SK-N-MC (cell line): ENCODE results near the gene ARMH4.
A peak's percentile ranks its signal among the peaks of the same experiment; 100 is the strongest.

Source experiments
- DNase-seq: peaks from one replicate; pipeline ENCODE4 v3.0.0-alpha.2; 2011; ENCODE audit warnings: low read depth, low spot score
- H3K27ac ChIP-seq: fragments of 200-600 bp; sonication (generic); 2 replicates; pipeline ENCODE4 v1.5.1; 2016; ENCODE audit warnings: mixed run types
- H3K36me3 ChIP-seq: fragments of 200-600 bp; sonication (generic); 2 replicates; pipeline ENCODE4 v1.6.1; 2017; ENCODE audit warnings: antibody characterized with exemption, low read length, mixed read lengths; ENCODE audit not compliant: insufficient read depth
- H3K4me3 ChIP-seq: fragments of 200-600 bp; sonication (generic); 2 replicates; pipeline ENCODE4 v1.5.1; 2016
- H3K9ac ChIP-seq: fragments of 200-600 bp; sonication (generic); 2 replicates; pipeline ENCODE4 v1.8.0; 2017; ENCODE audit warnings: mixed run types, mixed read lengths; ENCODE audit not compliant: insufficient read length
- H3K9me3 ChIP-seq: fragments of 200-600 bp; sonication (generic); 2 replicates; pipeline ENCODE4 v1.6.1; 2017; ENCODE audit warnings: low read depth, mild to moderate bottlenecking, antibody characterized with exemption, low read length, moderate library complexity, mixed read lengths
- EZH2 ChIP-seq: fragments of 200-600 bp; sonication (generic); IDR thresholded peaks from one replicate; pipeline ENCODE4 v1.6.1; 2017; ENCODE audit warnings: antibody characterized with exemption
- FOXP2 ChIP-seq: optimal IDR thresholded peaks from 2 replicates; pipeline ENCODE3; 2011; ENCODE audit warnings: mild to moderate bottlenecking, moderate library complexity; ENCODE audit not compliant: insufficient read depth; ENCODE audit errors: extremely low read length, control extremely low read depth
- POLR2AphosphoS5 ChIP-seq: IDR thresholded peaks from 2 replicates; pipeline ENCODE4 v1.6.1; 2012; ENCODE audit warnings: mild to moderate bottlenecking, low read depth, low read length, borderline replicate concordance

Gene ARMH4

GRCh38 chr14:58151133-58152013 lies 640 bp downstream of the ARMH4 start:
- DNase-seq, result no peak
- no peak overlapping the region for H3K27ac ChIP-seq
- no peaks in the 10 kb centered on the region for H3K9me3 ChIP-seq
- H3K36me3 ChIP-seq, result no peaks in the 10 kb centered on the region
- H3K4me3 ChIP-seq, result peak overlapping the region; percentile 83
- peak overlapping the region; percentile 59 for H3K9ac ChIP-seq
- TF ChIP-seq POLR2AphosphoS5, result no peak
- no peak for TF ChIP-seq EZH2
- TF ChIP-seq FOXP2, result no peak

DNA sequence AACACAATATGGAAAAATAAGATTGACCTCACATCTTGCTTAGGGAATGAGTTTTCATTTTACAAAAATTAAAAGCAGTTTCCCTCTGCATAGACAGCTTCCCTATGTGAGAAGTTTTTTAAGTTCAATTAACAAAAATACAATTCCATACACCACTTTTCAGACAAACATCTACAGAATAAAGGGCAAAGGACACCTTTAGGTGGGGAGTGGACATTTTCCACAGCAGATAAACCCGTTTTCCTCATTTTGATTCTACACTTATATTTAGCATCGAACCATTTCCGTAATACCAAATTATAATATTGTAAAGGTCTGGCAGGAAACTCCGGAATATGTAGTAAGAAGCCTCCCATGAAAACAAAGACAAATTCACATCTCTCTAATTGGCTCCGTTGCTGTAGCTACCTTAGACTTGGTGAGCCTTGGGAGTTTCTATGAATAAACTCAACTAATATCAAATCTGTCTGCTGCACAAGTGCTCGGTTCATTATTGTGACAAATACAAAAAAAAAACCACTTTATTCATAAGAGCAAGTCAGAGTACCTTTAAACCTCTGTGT lies 1.7 kb downstream of the ARMH4 start:
- TF ChIP-seq POLR2AphosphoS5 (no peak), FOXP2 (no peak), EZH2 (no peak)
- Histone ChIP-seq H3K4me3 (no peak overlapping the region), H3K36me3 (no peaks in the 10 kb centered on the region), H3K9me3 (no peaks in the 10 kb centered on the region), H3K9ac (no peak overlapping the region), H3K27ac (no peak overlapping the region)
- no peak for DNase-seq

DNA sequence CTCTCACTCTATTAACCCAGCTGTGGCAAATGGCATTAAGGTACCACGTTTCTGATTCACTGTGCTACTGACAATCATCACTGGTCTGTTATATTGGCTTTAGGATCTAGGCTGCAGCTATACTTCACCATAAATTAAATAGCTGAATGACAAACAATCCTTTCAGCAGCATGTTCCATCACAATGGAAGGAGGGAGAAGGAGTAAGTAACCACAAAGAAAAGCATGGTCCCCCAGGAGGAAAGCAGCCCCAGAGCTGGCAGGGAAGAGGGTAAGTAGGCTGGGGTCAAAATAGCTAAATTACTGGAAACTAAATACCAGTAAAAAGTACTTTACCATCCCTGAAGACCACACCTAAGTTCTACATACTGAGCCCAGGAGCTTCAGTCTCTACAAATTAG lies 2.8 kb downstream of the ARMH4 start:
- H3K9ac ChIP-seq, result no peak overlapping the region
- TF ChIP-seq FOXP2 (no peak), EZH2 (no peak), POLR2AphosphoS5 (no peak)
- H3K9me3 ChIP-seq, result no peaks in the 10 kb centered on the region
- no peak overlapping the region for H3K4me3 ChIP-seq
- no peaks in the 10 kb centered on the region for H3K36me3 ChIP-seq
- H3K27ac ChIP-seq, result no peak overlapping the region
- DNase-seq, result no peak

- DNase-seq, result no peak
- H3K9ac ChIP-seq, result no peak overlapping the region
- no peak for TF ChIP-seq EZH2
- no peak for TF ChIP-seq POLR2AphosphoS5
- no peak for TF ChIP-seq FOXP2
- H3K27ac ChIP-seq, result no peak overlapping the region
- no peaks in the 10 kb centered on the region for H3K9me3 ChIP-seq
- no peak overlapping the region for H3K4me3 ChIP-seq
- no peaks in the 10 kb centered on the region for H3K36me3 ChIP-seq
Observed at GRCh38 chr14:58146399-58146798, 5.6 kb downstream of the ARMH4 start.

GRCh38 chr14:58145936-58146335 lies 6.1 kb downstream of the ARMH4 start:
- H3K9ac ChIP-seq, result no peak overlapping the region
- no peaks in the 10 kb centered on the region for H3K36me3 ChIP-seq
- TF ChIP-seq FOXP2, result no peak
- TF ChIP-seq EZH2, result no peak
- no peak for TF ChIP-seq POLR2AphosphoS5
- no peak overlapping the region for H3K4me3 ChIP-seq
- DNase-seq, result no peak
- no peaks in the 10 kb centered on the region for H3K9me3 ChIP-seq
- no peak overlapping the region for H3K27ac ChIP-seq

DNA sequence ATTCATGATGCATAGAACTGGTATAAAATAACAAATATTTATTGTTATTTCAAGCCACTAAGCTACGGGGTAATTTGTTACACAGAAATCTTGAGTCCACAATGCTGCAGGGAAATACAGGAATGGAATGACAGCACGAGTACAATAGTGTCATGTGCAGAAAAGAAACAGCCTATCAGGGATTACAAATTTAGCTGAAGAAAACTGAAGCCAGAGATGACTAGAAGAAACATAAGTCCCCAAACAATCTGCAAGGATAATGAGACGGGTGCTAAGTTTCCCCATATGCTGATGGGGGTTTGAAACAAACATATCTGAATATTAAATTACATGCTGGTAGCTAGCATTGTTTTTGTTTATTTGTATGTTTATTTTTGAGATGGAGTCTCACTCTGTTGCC lies 8.9 kb downstream of the ARMH4 start:
- Histone ChIP-seq H3K27ac (no peak overlapping the region), H3K9me3 (no peaks in the 10 kb centered on the region), H3K4me3 (no peak overlapping the region), H3K9ac (no peak overlapping the region), H3K36me3 (no peaks in the 10 kb centered on the region)
- TF ChIP-seq FOXP2, result no peak
- TF ChIP-seq POLR2AphosphoS5, result no peak
- no peak for TF ChIP-seq EZH2
- DNase-seq, result no peak

GRCh38 chr14:58141893-58142292 lies 10.1 kb downstream of the ARMH4 start:
- H3K9ac ChIP-seq, result no peak overlapping the region
- no peak overlapping the region for H3K4me3 ChIP-seq
- no peak for DNase-seq
- TF ChIP-seq FOXP2 (no peak), POLR2AphosphoS5 (no peak), EZH2 (no peak)
- H3K9me3 ChIP-seq, result no peaks in the 10 kb centered on the region
- no peaks in the 10 kb centered on the region for H3K36me3 ChIP-seq
- H3K27ac ChIP-seq, result no peak overlapping the region

DNA sequence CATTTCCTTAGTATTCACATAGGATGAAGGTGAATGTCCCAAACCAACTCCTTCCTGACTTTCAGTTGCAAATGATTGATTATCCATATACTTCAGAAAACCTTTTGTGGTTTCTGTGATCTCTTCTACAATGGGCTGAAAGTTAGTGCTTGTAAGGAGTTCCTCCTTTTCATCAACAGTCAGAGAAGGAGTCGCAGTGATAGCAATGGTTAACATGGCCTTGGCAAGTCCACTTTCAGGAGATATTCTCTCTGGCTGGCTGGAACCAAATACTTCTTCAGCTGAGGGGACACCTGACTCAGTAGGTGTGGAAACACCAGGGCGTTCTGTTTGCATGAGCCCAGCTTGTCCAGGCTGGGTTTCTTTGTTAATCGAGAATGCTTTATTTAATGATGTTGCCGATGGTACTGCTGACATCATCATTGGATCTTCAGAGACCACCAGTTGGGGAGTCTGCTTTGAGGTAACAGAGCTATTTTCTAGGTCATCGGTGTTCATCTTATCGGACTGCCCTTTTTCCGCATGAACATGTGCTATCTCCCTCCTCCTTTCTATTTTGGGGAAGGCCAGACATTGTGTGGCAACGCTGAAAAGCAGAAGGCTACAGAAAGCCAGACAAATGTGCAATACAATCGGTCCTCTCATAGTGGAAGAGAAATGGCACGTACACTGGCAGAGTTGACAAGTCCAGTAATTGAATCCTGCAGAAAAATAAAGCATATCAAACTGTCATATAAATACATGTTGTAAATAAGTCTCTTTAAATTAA lies 13.1 kb downstream of the ARMH4 start:
- TF ChIP-seq POLR2AphosphoS5 (no peak), FOXP2 (no peak), EZH2 (no peak)
- H3K9ac ChIP-seq, result no peak overlapping the region
- DNase-seq, result no peak
- H3K27ac ChIP-seq, result no peak overlapping the region
- no peaks in the 10 kb centered on the region for H3K36me3 ChIP-seq
- H3K4me3 ChIP-seq, result no peak overlapping the region
- H3K9me3 ChIP-seq, result no peaks in the 10 kb centered on the region
